ENCODE results near the gene PEPD. TPM values are rescaled to one million over a fixed set of nuclear protein-coding genes. Genes with fewer than 3 reads are reported as not detected.
"Not testable (repeated sequence)": the region's sequence is repeated elsewhere in the genome, so short reads cannot be mapped to it uniquely, and the experiment has no call there.

PEPD gene
- polyA plus RNA-seq, 3 donors: 61.5 to 218 (median 171) TPM

DNA sequence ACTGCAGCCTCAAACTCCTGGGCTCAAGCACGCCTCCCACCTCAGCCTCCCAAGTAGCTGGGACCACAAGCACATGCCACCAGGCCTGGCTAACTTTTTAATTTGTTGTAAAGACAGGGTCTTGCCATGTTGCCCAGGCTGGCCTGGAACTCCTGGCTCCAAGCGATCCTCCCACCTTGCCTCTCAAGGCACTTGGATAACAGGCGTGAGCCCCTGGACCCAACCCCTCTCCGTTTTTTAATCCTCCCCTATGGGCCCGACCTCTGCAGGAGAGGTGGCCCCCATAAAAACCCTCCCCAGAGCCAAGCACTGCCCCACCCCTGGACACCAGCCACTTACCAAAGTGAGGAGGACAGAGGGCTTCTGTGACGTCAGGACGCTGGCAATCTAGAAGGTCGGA, 28.6 kb downstream of the PEPD start:
- no peak for DNase-seq
- WGBS (ENCODE audit: insufficient coverage): 100% methylated on average over 4 of the region's 8 CpGs
- H3K36me3 ChIP-seq (replicated peaks in 1 of 2; ENCODE audit: control insufficient read depth in 1 of 2, insufficient read depth in 2 of 2, low read length in 2 of 2): no peaks in the 10 kb centered on the region

DNA sequence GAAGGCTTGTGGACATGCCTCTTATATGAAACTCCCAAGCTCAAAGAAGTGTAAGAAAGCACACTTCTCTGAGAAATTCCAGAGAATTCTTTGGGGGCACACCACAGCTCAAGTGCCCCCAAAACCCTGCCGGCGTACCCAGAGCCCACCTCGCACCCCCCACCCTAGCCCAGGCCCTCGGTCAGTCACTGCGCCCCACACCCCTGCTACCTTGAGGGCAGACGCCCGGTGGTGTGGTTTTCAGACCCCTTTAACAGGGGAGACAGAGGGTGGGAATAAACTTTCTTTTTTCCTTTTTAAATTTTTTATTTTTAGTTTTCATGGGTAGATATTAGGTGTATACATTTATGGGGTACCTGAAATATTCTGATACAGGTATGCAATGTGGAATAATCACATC, 29.5 kb downstream of the PEPD start:
- Histone ChIP-seq H3K4me1 (ENCODE audit: control insufficient read depth in 1 of 2, insufficient read depth in 2 of 2, low read length in 2 of 2) (no peaks in the 10 kb centered on the region), H3K9me3 (replicated peaks in 1 of 2; ENCODE audit: control insufficient read depth in 1 of 2, insufficient read depth in 1 of 2, low read length in 2 of 2) (no peaks in the 10 kb centered on the region), H3K27ac (ENCODE audit: low read depth in 1 of 2, low read length in 2 of 2) (no peak overlapping the region), H4K20me1 (ENCODE audit: insufficient read depth, low read length) (no peaks in the 10 kb centered on the region), H3K9ac (ENCODE audit: insufficient read depth, low read length, poor library complexity, severe bottlenecking) (no peak overlapping the region), H2AFZ (ENCODE audit: insufficient read depth, low read depth, low read length, poor library complexity, severe bottlenecking) (no peak overlapping the region), H3K27me3 (ENCODE audit: control insufficient read depth in 2 of 2, insufficient read depth in 2 of 2, low read length in 2 of 2) (no peaks in the 10 kb centered on the region), H3K79me2 (ENCODE audit: insufficient read depth, low read length) (no peaks in the 10 kb centered on the region), H3K4me3 (replicated peaks in 1 of 3; ENCODE audit: low read depth in 2 of 3, low read length in 3 of 3) (no peak overlapping the region), H3K36me3 (replicated peaks in 1 of 2; ENCODE audit: control insufficient read depth in 1 of 2, insufficient read depth in 2 of 2, low read length in 2 of 2) (no peaks in the 10 kb centered on the region), H3K4me2 (replicated peaks; ENCODE audit: extremely low read depth, low read length, poor library complexity, severe bottlenecking) (no peak overlapping the region)
- intact Hi-C loops (cut with micrococcal nuclease): no loop called here
- peaks cover 0 to 1% (median 0%) of the 10 kb centered on the region in 3 donors for H3K27me3 Mint-ChIP-seq (ENCODE audit: low read depth in 3 of 3)
- H3K36me3 Mint-ChIP-seq: peaks cover 2 to 3% of the 10 kb centered on the region in 2 donors
- DNase-seq: no peak
- no peak overlapping the region for H3K4me3 Mint-ChIP-seq
- no CpG with 5 or more reads among the region's 7 CpGs for WGBS (ENCODE audit: insufficient coverage)
- H3K9me3 Mint-ChIP-seq: no peaks in the 10 kb centered on the region
- TF ChIP-seq, protein P1, sequence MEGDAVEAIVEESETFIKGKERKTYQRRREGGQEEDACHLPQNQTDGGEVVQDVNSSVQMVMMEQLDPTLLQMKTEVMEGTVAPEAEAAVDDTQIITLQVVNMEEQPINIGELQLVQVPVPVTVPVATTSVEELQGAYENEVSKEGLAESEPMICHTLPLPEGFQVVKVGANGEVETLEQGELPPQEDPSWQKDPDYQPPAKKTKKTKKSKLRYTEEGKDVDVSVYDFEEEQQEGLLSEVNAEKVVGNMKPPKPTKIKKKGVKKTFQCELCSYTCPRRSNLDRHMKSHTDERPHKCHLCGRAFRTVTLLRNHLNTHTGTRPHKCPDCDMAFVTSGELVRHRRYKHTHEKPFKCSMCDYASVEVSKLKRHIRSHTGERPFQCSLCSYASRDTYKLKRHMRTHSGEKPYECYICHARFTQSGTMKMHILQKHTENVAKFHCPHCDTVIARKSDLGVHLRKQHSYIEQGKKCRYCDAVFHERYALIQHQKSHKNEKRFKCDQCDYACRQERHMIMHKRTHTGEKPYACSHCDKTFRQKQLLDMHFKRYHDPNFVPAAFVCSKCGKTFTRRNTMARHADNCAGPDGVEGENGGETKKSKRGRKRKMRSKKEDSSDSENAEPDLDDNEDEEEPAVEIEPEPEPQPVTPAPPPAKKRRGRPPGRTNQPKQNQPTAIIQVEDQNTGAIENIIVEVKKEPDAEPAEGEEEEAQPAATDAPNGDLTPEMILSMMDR (IDR thresholded peaks at IDR 0.05): no peak
- no peaks in the 10 kb centered on the region for H3K4me1 Mint-ChIP-seq
- no peak overlapping the region for H3K27ac Mint-ChIP-seq

More for the DNA sequence above, 28.6 kb downstream of the PEPD start:
- intact Hi-C loops (cut with micrococcal nuclease): no loop called here
- no peak overlapping the region for H3K9ac ChIP-seq (ENCODE audit: insufficient read depth, low read length, poor library complexity, severe bottlenecking)
- H3K4me3 ChIP-seq (replicated peaks in 1 of 3; ENCODE audit: low read depth in 2 of 3, low read length in 3 of 3): no peak overlapping the region
- Mint-ChIP-seq H3K27me3 (ENCODE audit: low read depth in 3 of 3) (peaks cover 0 to 1% (median 0%) of the 10 kb centered on the region in 3 donors), H3K4me1 (no peaks in the 10 kb centered on the region), H3K9me3 (no peaks in the 10 kb centered on the region), H3K36me3 (peaks cover 3 to 4% of the 10 kb centered on the region in 2 donors), H3K27ac (no peak overlapping the region), H3K4me3 (no peak overlapping the region)
- no peaks in the 10 kb centered on the region for H3K79me2 ChIP-seq (ENCODE audit: insufficient read depth, low read length)
- H3K4me1 ChIP-seq (ENCODE audit: control insufficient read depth in 1 of 2, insufficient read depth in 2 of 2, low read length in 2 of 2): no peaks in the 10 kb centered on the region
- H2AFZ ChIP-seq (ENCODE audit: insufficient read depth, low read depth, low read length, poor library complexity, severe bottlenecking): no peak overlapping the region
- H4K20me1 ChIP-seq (ENCODE audit: insufficient read depth, low read length): no peaks in the 10 kb centered on the region
- TF ChIP-seq, protein P1 (IDR thresholded peaks at IDR 0.05): no peak
- no peak overlapping the region for H3K4me2 ChIP-seq (replicated peaks; ENCODE audit: extremely low read depth, low read length, poor library complexity, severe bottlenecking)
- H3K27ac ChIP-seq (ENCODE audit: low read depth in 1 of 2, low read length in 2 of 2): no peak overlapping the region
- H3K27me3 ChIP-seq (ENCODE audit: control insufficient read depth in 2 of 2, insufficient read depth in 2 of 2, low read length in 2 of 2): no peaks in the 10 kb centered on the region
- H3K9me3 ChIP-seq (replicated peaks in 1 of 2; ENCODE audit: control insufficient read depth in 1 of 2, insufficient read depth in 1 of 2, low read length in 2 of 2): no peaks in the 10 kb centered on the region

DNA sequence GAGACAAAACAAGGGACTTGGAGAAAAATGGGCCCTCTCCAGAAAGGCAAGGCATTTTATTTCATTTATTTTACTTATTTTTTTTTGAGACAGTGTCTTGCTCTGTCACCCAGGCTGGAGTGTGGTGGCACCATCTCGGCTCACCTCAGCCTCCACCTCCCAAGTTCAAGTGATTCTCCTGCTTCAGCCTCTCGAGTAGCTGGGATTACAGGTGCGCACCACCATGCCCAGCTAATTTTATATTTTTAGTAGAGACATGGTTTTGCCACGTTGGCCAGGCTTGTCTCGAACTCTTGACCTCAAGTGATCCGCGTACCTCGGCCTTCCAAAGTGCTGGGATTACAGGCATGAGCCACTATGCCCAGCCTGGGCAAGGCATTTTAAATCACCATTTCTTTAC, 31.0 kb downstream of the PEPD start:
- H3K36me3 Mint-ChIP-seq; H3K9me3 Mint-ChIP-seq; DNase-seq; H3K4me1 Mint-ChIP-seq; H3K36me3 ChIP-seq (replicated peaks in 1 of 2; ENCODE audit: control insufficient read depth in 1 of 2, insufficient read depth in 2 of 2, low read length in 2 of 2); intact Hi-C loops (cut with micrococcal nuclease); H3K79me2 ChIP-seq (ENCODE audit: insufficient read depth, low read length); H3K9me3 ChIP-seq (replicated peaks in 1 of 2; ENCODE audit: control insufficient read depth in 1 of 2, insufficient read depth in 1 of 2, low read length in 2 of 2); H4K20me1 ChIP-seq (ENCODE audit: insufficient read depth, low read length); H2AFZ ChIP-seq (ENCODE audit: insufficient read depth, low read depth, low read length, poor library complexity, severe bottlenecking); H3K27ac Mint-ChIP-seq; H3K4me3 ChIP-seq (replicated peaks in 1 of 3; ENCODE audit: low read depth in 2 of 3, low read length in 3 of 3); H3K27ac ChIP-seq (ENCODE audit: low read depth in 1 of 2, low read length in 2 of 2); H3K27me3 Mint-ChIP-seq (ENCODE audit: low read depth in 3 of 3); H3K4me1 ChIP-seq (ENCODE audit: control insufficient read depth in 1 of 2, insufficient read depth in 2 of 2, low read length in 2 of 2); H3K4me3 Mint-ChIP-seq; H3K4me2 ChIP-seq (replicated peaks; ENCODE audit: extremely low read depth, low read length, poor library complexity, severe bottlenecking); H3K27me3 ChIP-seq (ENCODE audit: control insufficient read depth in 2 of 2, insufficient read depth in 2 of 2, low read length in 2 of 2); H3K9ac ChIP-seq (ENCODE audit: insufficient read depth, low read length, poor library complexity, severe bottlenecking): not testable (repeated sequence)
- 100% methylated on average over 1 of the region's 8 CpGs for WGBS (ENCODE audit: insufficient coverage)
